Measurements from ENCODE around the gene ACCSL.

DNA sequence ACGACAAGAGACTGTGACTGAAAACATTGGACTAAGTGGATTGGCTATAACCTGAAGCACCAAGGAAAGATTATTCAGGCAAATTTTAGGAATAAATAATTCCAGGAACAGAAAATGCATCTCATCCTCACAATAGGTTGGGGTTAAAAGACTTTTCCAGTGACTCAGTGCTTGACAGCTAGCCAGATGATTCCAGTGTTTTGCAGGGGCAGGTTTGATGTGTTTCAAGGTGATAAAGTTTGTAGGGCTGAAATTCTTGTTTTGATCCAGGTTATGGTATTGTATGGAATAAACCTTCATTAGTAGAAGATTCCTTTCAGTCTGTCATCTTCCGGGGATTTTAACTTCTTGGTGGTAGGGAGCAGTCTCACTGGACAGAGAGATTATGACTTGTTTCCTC is 50.0 kb downstream of the ACCSL start:
- TF ChIP-seq EP300 (IDR thresholded peaks at IDR 0.05) (no peak), POLR2A (IDR thresholded peaks at IDR 0.05) (no peak), CTCF (IDR thresholded peaks at IDR 0.05) (no peak)
